DLD1 (cell line): Measurements from ENCODE around the gene EMC9.

Experiments
- in situ Hi-C: cut with HindIII; loops from 2 replicates; pipeline ENCODE4 v1.10.0; 2017; ENCODE audit warnings: low sequenced_read_pairs

EMC9 gene

DNA sequence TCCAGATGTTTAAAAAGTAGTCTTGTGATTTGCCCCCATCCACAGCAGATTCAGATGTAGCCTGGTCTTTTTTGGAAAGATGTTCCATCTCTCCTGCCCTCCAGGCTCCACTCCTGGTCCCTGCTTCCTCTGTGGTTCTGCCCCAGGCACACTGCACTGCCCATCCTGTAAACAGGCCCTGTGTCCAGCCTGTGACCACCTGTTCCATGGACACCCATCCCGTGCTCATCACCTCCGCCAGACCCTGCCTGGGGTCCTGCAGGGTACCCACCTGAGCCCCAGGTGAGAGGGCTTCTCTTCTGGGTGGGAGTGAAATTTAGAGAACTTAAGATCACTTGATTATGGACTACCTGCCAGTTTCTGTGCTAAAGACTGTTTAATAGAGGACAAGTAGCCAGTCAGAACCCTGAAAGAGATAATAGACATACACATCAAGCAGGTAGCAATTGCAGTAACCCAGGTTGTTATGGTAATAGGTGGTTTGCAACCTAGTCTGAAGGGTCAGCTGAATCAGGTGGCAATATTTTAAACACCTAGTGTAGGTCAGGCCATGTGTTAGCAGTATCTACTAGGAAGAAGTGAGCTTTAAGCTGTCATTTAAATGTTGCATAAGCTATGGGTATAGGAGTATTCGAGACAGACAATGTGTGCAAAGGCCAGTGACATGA, 8.0 kb upstream of the EMC9 start:
- in situ Hi-C loops = no loop called here

DNA sequence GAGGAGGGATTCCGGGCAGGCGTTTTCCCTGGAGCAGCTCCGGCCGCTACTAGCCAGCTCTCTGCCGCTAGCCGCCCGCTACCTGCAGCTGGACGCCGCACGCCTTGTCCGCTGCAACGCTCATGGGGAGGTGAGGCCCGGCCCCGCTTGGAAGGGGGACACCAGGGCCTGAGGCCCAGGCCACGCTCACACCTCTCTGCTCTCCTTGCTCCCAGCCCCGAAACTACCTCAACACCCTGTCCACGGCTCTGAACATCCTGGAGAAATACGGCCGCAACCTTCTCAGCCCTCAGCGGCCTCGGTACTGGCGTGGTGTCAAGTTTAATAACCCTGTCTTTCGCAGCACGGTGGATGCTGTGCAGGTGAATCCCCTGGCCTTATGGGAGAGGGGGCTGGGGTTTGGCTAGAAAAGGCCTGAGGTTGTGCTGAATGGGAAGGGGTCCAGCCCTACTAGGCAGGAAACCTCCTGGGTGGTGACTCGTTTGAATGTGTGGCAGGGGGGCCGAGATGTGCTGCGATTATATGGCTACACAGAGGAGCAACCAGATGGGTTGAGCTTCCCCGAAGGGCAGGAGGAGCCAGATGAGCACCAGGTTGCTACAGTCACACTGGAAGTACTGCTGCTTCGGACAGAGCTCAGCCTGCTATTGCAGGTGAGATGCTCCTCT, 6.5 kb upstream of the EMC9 start:
- in situ Hi-C loops = no loop called here

DNA sequence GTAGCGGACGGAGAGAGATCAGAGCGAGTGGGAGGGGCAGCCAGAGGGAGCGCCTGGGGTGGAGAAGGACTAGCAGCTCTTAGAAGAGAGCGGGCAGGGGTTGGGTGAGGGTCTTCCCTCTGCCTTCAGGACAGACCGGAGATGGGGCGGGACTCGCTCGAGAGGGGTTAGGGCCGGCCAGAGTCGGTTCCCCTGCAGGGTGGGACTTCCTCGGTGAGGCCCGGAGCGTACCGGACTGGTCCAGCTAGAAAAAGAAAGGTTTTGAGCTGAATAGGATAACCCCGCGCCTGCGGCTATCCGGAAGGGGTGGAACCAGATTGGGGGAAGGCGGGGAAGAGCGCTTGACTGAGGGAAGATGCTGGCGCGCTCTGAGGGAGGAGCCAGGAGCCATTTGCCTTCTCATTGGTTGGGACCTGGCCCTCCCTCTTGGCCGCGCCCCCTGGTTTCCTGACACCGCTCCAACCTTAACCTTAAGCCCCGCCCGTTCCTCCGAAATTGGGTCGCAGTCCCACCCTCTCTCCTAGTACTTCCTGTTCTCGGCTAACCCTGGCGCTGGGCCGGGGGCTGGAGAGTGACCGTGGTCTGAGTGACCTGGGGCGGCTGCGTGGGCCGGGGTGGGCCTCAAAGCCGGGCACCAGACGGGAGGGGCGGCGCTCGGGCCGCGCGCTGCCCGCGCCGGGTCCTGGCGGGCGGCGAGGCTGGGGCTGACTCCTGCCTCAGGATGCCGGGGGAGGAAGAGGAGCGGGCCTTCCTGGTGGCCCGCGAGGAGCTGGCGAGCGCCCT, 5.8 kb upstream of the EMC9 start, which contains the start of gene RNF31:
RNF31 (plus strand) TSS at position 521 of the 783 bp plus-strand sequence; CDS start at position 722, 201 bp downstream.
- in situ Hi-C loops = no loop called here

DNA sequence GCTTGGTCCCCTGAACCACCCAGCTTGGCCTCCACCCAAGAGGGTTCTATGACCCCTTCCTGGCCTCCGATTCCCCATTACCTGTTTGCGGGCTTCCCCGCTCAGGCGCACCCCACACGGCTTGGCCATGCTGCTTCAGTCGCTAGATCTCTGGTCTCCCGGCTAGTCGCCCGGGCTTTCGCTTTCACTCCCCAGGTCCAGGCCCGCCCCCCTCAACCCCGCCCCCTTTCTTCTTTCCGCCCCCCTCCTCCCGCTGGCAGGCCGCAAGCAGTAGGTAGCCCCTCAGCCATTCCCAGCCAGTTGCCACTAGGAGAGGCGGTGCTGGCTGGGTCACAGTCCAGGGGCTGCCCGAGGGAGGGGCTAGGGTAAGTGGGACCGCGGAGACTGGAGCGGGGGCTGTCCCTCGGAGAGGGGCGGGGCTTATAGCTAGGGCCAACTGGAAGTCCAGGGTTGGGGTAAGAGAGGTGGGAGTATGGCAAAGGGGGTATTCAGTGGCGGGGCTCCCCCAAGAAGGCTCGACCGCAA, 5.1 kb upstream of the EMC9 start, which contains the start of gene PSME2:
PSME2 (minus strand) TSS at position 158 of the 525 bp plus-strand sequence; CDS start at position 129, 29 bp downstream.
- in situ Hi-C loops = no loop called here

DNA sequence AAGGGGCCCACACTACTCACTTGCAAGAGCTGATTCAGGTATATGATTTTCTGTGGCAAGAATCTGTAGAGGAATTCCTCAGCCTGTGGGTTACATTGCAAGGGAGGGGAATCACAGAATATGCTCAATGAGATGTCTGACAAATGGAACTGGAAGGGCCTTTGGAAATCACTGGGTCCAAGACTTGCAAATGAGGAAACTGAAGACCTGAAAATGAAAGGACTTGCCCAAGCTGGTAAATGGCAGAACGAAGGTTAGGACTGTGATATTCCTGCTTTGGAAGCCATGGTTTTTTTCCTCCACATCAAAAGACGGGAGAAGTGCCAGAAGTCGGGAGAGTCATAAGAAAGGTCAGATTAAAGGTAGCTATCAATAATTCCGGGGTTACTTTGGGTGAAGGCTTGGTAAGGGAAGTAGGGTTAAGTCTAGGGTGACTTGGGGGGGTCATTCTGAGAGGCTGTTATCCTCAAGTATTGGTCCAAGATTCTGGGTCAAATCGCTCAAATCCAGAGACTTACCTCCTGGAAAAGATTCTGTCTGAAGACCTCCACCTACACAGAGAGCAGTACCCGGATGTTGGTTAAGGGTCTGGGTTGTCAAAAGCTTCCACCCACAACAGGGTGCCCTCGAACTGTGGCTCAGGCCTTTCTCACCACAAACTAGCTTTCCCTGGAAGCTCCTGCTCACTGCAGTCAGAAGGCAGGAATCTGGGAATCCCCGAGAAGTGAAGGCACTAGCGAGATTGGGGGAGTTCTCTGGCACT, 4.5 kb upstream of the EMC9 start:
- in situ Hi-C loops = no loop called here

DNA sequence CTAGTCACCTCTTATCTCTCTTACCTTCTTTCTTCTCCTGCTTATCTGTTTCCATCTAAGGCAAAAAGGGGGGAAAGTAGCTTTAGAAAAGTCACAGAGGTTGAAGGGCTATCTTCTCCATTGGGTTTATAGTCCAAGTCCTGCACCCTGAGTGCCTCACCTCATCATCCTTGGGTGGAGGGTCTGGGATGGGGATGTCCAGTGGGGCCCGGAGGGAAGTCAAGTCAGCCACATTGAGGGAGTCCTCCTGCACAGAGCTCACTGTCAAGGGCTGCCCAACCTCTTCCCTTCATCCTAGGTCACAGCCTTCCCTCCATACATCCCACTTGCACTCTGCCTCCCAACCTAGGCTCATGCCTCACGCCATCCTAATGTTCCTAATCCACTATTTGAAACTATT, 3.8 kb upstream of the EMC9 start:
- in situ Hi-C loops = no loop called here

DNA sequence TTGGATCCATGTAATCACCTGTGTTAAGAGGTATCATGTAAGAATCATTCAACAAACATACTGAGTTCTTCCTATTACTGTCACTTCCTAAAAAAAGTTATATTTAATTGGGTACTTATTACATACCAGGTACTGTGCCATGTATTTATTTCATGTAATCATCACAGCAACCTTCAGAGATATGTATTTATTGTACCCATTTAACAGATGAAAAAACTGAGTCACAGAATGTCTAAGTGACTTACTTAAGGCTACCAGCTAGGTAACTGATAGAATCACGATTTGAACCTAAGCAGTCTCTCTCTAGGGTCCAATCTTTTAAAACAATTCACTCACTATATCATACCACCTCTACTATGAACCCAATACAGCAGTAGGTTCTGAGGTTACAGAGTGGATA, 3.1 kb upstream of the EMC9 start:
- in situ Hi-C loops = no loop called here

DNA sequence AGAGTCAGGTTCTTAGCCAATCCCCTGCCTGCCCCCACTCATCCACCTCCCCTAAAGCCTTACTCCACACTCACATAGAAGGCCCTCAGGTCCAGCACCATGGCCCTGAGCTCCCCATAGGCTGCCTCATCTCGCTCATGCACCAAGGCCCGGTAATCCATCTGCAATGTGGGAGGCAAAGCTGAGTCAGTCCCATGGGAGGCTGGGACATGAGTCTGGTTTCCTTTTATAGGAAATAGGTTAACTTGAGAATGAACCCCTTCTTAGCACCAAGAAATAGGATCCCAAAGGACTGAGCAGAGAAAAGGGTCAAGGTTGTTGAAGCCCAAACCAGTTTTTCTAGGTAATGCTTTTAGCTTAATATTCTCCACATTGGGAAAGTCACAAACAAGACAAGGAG, 2.1 kb upstream of the EMC9 start:
- in situ Hi-C loops = no loop called here

DNA sequence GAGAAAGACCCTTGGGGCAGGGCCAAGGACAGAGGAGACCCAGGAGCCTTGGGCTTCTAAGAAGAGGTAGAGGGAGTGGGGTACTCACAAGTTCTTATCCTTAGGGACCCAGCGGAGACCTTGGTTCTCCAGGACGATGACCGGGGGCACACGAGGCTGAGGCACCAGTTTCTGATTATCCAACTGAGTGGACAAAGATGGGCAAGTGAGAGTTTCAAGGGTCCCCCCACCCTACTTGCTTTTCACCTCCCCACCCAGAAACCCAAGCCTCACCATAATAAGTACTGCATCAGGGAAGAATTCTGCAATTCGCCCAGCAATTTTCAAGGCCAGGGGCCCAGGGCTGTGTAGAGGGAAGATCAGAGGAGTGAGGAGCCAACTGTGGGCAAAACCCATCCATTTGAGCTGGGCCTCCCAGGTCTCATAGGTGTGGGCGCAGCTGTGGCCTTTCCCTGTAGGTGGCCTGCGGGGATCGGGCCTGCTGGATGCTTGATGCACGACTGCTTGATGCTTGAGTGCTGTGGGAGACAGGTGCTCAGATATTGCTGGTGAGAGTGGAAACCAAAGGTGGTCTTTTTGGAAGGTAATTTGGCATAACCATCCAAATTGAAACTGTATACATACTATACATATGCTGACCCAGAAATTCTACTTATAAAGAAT, 2.0 kb downstream of the EMC9 start:
- in situ Hi-C loops = no loop called here

DNA sequence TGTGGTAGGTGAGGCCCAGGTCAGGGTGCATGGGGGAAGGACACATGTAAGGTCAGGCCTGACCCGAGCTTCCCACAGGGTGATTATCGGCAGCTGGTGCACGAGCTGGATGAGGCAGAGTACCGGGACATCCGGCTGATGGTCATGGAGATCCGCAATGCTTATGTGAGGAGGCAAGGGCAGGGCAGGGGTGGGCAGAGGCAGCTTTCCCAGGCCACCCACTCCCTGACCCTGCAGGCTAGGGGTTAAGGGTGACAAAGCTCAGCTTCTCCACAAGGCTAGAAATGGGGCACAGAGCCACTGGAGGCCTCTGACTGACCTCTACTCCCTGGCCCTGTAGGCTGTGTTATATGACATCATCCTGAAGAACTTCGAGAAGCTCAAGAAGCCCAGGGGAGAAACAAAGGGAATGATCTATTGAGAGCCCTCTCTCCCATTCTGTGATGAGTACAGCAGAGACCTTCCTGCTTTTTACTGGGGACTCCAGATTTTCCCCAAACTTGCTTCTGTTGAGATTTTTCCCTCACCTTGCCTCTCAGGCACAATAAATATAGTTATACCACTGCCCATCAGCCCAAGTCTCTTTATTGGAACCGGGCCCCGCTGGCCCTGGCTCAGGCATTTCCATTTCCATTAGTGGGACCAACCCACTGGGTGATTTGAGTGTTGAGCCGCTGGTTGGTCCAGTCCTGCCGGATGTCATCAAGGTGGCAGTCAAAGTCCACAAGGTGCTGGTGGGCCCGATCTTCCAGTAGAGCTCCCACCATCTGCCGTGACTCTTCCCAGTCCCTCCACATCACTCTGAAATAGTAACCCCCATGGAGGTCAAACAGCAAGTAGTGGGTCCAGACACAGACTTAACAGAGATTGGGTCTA, 2.8 kb downstream of the EMC9 start:
- in situ Hi-C loops = no loop called here

DNA sequence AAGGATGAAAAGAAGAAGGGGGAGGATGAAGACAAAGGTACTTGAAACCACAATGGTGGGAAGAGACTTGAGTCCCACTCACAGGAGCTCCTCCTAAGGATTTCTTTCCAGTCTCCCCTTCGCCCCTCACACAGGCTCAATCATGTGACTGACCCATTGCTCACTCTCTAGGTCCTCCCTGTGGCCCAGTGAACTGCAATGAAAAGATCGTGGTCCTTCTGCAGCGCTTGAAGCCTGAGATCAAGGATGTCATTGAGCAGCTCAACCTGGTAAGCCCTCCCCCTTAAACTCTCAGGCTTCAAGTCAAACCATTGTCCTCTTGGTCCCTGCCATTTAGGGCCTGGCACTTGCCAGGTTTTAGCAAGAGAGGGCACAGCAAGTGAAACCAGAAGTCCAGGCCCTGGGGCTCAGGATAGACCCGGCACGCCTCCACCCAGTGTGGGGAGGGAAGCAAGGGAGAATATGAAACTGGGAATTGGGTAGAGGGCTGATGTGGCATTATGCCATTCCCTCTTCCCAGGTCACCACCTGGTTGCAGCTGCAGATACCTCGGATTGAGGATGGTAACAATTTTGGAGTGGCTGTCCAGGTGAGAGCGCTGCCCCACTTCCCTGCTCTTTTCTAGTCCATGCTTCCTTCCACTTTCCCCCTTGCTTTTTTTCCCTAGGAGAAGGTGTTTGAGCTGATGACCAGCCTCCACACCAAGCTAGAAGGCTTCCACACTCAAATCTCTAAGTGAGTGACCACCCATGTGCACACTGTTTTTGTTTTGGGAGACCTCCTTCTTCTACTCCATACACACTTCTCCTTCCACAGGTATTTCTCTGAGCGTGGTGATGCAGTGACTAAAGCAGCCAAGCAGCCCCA, 3.6 kb downstream of the EMC9 start:
- in situ Hi-C loops = no loop called here

DNA sequence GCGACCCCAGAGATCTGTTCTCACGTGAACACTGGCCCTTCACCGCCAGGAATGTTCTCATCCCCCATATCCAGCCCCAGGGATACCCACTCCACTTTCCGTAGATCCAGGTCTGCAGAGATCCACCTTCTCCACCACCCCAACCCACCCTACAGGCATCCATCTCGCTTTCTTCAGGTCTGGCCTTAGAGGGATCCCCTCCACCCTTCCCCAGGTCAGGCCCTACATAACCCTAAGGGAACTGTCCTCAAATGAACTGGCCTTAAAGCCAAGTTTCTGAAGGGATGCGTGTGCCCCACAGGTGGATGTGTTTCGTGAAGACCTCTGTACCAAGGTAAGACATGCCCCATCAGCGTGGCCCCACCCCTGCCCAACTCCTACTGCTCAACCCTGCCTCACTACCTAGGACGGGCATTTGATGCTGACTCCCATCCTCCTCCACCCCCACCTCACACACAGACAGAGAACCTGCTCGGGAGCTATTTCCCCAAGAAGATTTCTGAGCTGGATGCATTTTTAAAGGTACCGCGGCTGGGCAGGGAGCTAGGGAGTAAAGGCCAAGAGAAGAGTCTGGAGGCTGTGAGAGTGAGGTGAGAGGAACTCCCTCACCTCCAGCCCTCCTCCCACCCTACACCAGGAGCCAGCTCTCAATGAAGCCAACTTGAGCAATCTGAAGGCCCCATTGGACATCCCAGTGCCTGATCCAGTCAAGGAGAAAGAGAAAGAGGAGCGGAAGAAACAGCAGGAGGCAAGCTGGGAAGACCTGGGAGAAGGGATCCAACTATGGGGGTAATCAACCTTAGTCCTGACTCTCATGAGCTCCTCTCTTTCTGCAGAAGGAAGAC, 4.5 kb downstream of the EMC9 start:
- in situ Hi-C loops = no loop called here

DNA sequence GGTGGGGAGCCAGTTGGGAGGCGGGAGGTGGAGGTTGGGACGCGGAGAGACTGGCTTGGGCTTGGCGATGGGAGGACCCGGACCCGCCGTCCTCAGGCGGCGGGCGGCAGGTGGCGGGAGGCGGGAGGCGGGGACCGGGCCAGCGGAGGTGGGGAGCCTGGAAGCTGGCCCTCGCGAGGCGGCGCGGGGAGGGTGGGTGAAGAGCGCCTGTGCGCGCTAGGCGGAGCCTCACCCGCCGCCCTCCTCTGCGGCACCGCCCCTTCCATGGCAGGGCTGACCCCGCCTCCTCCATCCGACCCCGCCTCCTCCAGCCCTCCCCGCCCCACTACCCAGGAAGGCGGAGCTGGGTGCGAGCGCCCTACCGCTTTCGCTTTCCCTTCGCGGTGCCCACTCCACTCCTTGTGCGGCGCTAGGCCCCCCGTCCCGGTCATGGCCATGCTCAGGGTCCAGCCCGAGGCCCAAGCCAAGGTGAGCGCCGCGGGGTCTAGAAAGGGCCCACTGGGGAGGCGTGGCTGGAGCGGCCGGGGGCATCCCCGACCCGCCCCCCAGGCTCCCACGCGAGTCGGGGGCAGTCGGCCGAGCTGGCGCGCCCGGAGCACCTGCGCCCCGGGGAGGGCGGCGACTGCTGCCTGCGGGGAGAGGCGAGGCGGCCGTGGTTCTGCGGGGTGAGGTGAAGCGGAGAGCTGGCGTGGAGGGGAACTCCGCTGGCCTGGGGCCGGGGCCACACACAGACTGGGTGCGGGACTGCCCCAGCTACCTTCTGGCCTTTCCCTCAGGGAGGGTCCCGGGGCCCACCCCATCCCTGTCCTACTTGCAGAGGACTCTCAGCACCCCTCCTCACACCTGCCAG, 5.3 kb downstream of the EMC9 start, which contains the start of gene PSME1:
PSME1 (plus strand) TSS at position 361 of the 850 bp plus-strand sequence; CDS start at position 430, 69 bp downstream.
- in situ Hi-C loops = no loop called here

DNA sequence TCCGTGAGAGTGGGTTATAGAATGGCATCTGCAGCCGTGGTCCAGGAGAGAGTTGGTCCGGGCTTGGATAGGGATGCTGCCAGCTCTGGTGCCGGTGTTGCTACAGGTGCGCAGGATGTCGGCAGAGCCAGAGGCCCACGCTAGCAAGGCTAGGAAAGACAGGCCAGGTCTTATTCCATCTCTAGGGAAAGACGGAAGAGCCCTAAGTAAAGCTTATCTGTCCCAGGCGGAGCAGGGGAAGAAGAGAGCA, 5.9 kb downstream of the EMC9 start:
- in situ Hi-C loops = no loop called here

DNA sequence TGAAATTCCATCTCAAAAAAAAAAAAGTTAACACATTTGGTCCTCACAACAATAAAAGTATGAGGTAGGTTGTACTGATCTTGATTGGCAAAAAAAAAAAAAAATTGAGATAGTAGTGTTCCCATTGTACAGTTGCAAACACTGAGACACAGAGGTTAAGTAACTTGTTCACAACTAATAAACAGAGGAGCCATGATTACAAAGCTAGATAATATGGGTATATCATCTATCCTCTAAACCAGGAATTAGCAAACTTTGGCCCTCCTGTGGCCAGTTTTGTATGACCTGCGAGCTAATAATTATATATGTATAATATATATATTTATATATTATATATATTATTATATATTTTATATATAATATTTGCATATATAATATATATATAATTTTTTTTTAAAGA, 7.7 kb downstream of the EMC9 start:
- in situ Hi-C loops = no loop called here

DNA sequence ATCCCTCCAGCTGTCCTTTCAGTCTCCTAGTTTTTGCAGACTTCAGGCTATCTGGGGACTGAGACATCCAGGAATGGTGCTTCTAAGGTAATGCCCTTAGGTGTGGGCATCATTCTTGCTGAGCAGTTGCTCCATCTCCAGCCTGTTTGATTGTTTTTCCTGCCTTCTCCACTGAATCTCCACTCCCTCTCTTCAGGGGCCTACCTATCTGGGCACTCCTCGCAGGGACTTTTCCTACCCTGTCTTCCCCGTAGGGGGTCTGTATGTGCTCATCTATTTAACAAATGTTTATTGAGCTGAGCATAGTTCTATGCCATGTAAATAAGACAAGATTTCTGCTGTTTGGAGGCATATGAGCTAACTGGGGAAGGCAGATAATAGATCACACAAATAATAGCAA, 8.4 kb downstream of the EMC9 start:
- in situ Hi-C loops = no loop called here
